PFSK-1 (cell line): ENCODE results near the gene LDLRAP1. TPM values are rescaled to one million over a fixed set of nuclear protein-coding genes. Genes with fewer than 3 reads are reported as not detected.

Experiments
- FOXP2 ChIP-seq: optimal IDR thresholded peaks from 2 replicates; pipeline ENCODE3; 2011; ENCODE audit warnings: borderline replicate concordance, control low read depth, inconsistent platforms; ENCODE audit not compliant: insufficient read depth; ENCODE audit errors: extremely low read length, extremely low read depth
- POLR2AphosphoS5 ChIP-seq: IDR thresholded peaks from 2 replicates; pipeline ENCODE4 v1.6.1; 2012; ENCODE audit warnings: low read depth, mild to moderate bottlenecking, control low read depth, low read length, moderate library complexity
- REST ChIP-seq, 2 experiments: IDR thresholded peaks; 2 replicates each; pipeline versions ENCODE4 v1.6.1 to v1.8.0; 2011 to 2012; ENCODE audit warnings: low read depth in 2 of 2, low read length in 2 of 2, control low read depth in 1 of 2, inconsistent platforms in 1 of 2, mild to moderate bottlenecking in 1 of 2, moderate library complexity in 1 of 2; ENCODE audit not compliant: insufficient read depth in 1 of 2
- SIN3A ChIP-seq: IDR thresholded peaks from 2 replicates; pipeline ENCODE4 v1.6.1; 2012; ENCODE audit warnings: mild to moderate bottlenecking, low read length, moderate library complexity, borderline replicate concordance; ENCODE audit not compliant: insufficient read depth
- TAF1 ChIP-seq: IDR thresholded peaks from 2 replicates; pipeline ENCODE4 v1.6.1; 2012; ENCODE audit warnings: low read length, control low read depth, borderline replicate concordance; ENCODE audit not compliant: insufficient read depth
- polyA plus RNA-seq: library from polyadenylated mRNA; unstranded; fragments of >200 nt; gene quantifications from one replicate; pipeline ENCODE4 v1.2.1, GENCODE V29; 2012; ENCODE audit warnings: low read depth, missing spikeins; ENCODE audit not compliant: insufficient read length

LDLRAP1 gene, protein sequence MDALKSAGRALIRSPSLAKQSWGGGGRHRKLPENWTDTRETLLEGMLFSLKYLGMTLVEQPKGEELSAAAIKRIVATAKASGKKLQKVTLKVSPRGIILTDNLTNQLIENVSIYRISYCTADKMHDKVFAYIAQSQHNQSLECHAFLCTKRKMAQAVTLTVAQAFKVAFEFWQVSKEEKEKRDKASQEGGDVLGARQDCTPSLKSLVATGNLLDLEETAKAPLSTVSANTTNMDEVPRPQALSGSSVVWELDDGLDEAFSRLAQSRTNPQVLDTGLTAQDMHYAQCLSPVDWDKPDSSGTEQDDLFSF
- 17.3 TPM for polyA plus RNA-seq

DNA sequence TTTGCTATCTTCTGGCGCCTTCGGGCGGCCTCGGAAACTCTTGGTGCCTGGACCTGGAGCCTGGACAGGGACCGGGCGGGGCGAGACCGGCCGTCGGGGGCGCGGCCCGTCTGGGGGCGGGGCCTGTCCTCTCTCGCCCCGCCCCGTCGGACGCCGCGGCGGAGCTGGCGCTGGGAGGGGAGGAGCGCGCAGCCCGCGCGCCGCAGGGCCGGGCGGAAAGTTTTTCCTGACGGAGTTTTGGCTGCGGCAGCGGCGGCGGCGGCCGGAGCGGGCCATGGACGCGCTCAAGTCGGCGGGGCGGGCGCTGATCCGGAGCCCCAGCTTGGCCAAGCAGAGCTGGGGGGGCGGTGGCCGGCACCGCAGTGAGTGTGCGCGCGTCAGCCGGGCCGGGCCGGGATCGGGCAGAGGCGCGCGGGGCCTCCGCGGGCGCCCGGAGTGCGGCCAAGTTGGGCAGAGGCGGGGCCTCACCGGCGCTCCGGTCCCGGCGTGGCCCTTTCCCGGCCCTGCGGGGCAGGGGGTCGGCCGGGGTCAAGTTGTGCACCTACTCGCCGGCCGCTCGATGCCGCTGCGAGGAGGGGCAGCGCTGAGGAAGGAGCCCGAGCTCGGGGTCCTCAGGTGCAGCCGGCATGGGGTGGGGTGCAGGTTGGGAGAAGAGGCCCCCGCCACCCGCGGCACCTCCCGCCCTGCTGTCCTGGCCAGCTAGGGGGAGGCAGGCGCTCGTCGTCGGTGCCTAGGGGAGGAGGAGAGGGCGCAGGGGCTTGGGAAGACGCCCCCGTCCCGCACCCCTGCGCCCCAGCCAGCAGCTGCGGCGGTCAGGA, at the start of gene LDLRAP1:
LDLRAP1 (plus strand) TSS at position 182 of the 818 bp plus-strand sequence; CDS start at position 275, 93 bp downstream.
- TF ChIP-seq TAF1: no peak
- no peak for TF ChIP-seq FOXP2
- TF ChIP-seq POLR2AphosphoS5: peak; percentile 68; the same call in 1 of the 2 replicates
- no peak for TF ChIP-seq SIN3A
- TF ChIP-seq REST (IDR thresholded peaks at IDR 0.05; ENCODE audit: insufficient read depth in 1 of 2, low read depth in 2 of 2, low read length in 2 of 2): 0 out of 4 replicates have a peak, but pooled peaks of 1 of the 2 experiments have one; percentile 12

DNA sequence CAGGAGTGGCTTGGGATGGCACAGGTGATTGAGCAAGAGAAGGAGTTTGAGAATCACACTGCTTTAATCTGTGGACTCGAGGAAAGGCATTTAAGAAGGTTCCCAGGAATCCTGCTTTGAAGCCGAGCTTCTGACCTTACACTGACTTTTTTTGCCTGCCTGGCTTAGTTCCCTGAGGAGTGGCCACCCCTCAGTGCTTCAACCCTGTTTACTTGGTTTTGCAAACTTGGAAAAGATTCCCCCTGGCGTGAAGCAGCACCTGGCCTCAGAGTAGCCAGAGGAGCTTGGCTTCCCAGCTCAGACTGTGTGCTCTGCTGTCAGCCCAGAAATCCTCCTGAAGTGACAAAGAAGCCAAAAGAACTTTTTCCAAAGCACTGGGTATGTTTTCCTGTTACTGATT, 48.5 kb upstream of the LDLRAP1 start:
- TF ChIP-seq FOXP2 (no peak), TAF1 (no peak), POLR2AphosphoS5 (no peak), REST (IDR thresholded peaks at IDR 0.05; ENCODE audit: insufficient read depth in 1 of 2, low read depth in 2 of 2, low read length in 2 of 2) (no peak), SIN3A (no peak)

GRCh38 chr1:25500694-25501093, 42.7 kb upstream of the LDLRAP1 start:
- TF ChIP-seq FOXP2 (no peak), SIN3A (no peak), POLR2AphosphoS5 (no peak), TAF1 (no peak), REST (IDR thresholded peaks at IDR 0.05; ENCODE audit: insufficient read depth in 1 of 2, low read depth in 2 of 2, low read length in 2 of 2) (no peak)

DNA sequence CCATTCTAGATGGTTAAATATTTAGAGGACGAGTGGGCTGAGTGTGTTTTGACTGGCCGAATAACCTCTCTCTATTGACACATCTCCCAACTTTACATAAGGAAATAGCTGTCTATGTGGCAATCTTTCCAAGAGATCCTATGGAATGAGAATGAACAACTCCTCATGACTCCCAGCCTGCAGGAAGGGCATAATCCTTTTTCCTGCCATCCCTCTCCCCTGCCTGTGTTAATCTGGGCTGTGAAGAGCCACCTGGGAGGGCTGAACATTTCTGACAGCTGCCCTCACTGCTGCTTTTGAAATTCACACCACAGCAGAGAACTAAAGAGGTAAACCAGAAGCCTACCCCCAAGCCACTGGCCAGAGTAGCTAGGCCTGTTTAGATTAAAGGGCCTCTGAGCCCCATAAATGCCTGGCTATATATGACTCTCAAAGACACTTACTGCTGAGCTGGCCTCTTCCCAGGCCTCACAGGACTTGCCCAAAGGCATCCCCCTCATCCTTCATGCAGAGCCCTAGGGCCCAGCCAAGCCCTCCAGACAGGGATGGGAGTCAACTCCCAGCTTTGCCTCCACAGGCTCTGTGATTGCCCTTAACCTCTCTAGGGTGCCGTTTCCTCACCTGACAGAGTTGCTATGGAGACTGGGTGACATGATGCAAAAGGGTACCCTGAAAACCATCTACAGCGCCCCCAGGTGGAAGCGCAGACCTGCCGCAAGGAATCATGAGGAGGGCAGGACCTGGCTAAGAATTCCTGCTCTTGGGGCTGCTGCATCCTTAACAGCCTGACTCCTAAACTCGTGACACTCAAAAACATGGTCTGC, 42.0 kb upstream of the LDLRAP1 start:
- TF ChIP-seq FOXP2: no peak
- no peak for TF ChIP-seq POLR2AphosphoS5
- TF ChIP-seq REST (IDR thresholded peaks at IDR 0.05; ENCODE audit: insufficient read depth in 1 of 2, low read depth in 2 of 2, low read length in 2 of 2): no peak
- no peak for TF ChIP-seq TAF1
- no peak for TF ChIP-seq SIN3A
